ENCODE results near the gene RCAN3. TPM values are rescaled to one million over a fixed set of nuclear protein-coding genes. Genes with fewer than 3 reads are reported as not detected.

Gene RCAN3
- total and polyA plus RNA-seq, 10 of the 15 experiments (the other 5 are each of a cell fraction or from before 2014, with no cell fraction given) = 0.02 to 0.46 (median 0.06) TPM; not detected in 3

- no peak for ATAC-seq
- CTCF ChIA-PET = interaction anchor here (0.6 to 1.3 kb wide), 5 partner anchors 15 to 95 kb away, joined by 3 to 4 read pairs (median 3); partner anchors contain the start of gene NIPAL3
These were observed 16.1 kb upstream of the RCAN3 start for GRCh38 chr1:24486331-24487065.

More at GRCh38 chr1:24486331-24487065, 16.1 kb upstream of the RCAN3 start:
- Histone ChIP-seq H3K27me3 (replicated peaks in 1 of 2; ENCODE audit: control insufficient read depth in 2 of 2, insufficient read depth in 2 of 2, low read length in 1 of 2) (no peaks in the 10 kb centered on the region), H3K27ac (ENCODE audit: control insufficient read depth, insufficient read depth) (no peak overlapping the region), H3K4me2 (ENCODE audit: control insufficient read depth, insufficient read depth) (no peak overlapping the region), H3K36me3 (ENCODE audit: control insufficient read depth in 2 of 2, insufficient read depth in 2 of 2, low read length in 1 of 2) (no peaks in the 10 kb centered on the region), H3K9me3 (replicated peaks; ENCODE audit: control insufficient read depth, insufficient read depth, low read length) (peaks cover 5% of the 10 kb centered on the region; the same call in 2 of the 3 replicates), H2AFZ (ENCODE audit: control insufficient read depth, low read depth, low read length) (no peak overlapping the region), H3K4me3 (no peak overlapping the region), H3K4me1 (ENCODE audit: control insufficient read depth, insufficient read depth, low read length) (peaks cover 3% of the 10 kb centered on the region; the same call in 1 of the 2 replicates), H4K20me1 (ENCODE audit: control insufficient read depth, insufficient read depth) (no peaks in the 10 kb centered on the region), H3K9ac (ENCODE audit: control insufficient read depth, insufficient read depth, low read length) (no peak overlapping the region), H3K79me2 (ENCODE audit: control insufficient read depth, insufficient read depth, low read length) (no peaks in the 10 kb centered on the region)
- TF ChIP-seq WRNIP1 (IDR thresholded peaks at IDR 0.05; ENCODE audit: borderline replicate concordance, low read depth, low read length) (no peak), ZBTB40 (IDR thresholded peaks at IDR 0.05; ENCODE audit: borderline replicate concordance) (no peak), RAD21 (IDR thresholded peaks at IDR 0.05; ENCODE audit: insufficient read depth, low read depth, low read length) (no peak), ZSCAN29 (IDR thresholded peaks at IDR 0.05) (no peak), BACH1 (IDR thresholded peaks at IDR 0.05; ENCODE audit: borderline replicate concordance) (no peak)
- WGBS (ENCODE audit: insufficient coverage, insufficient replicate concordance, low lambda C conversion rate, missing lambda C conversion rate) = 79% methylated on average over 7 of the region's 7 CpGs
- ChIA-PET POLR2A (no interaction called here), SMC1A (ENCODE audit: uncharacterized antibody, unreplicated experiment) (interaction anchor here (0.5 kb wide), 1 partner anchor 503 kb away, joined by 3 read pairs; no protein-coding TSS in a partner anchor), RAD21 (ENCODE audit: unreplicated experiment) (interaction anchor here (0.6 kb wide), 1 partner anchor 1316 kb away, joined by 3 read pairs; no protein-coding TSS in a partner anchor)
- intact Hi-C loops (cut with micrococcal nuclease; ENCODE audit: unreplicated experiment) = no loop called here
- in situ Hi-C loops (cut with MboI) = no loop called here
- no peak for FAIRE-seq
- DNase-seq (ENCODE audit: low read depth, low spot score) = no peak
- no TSS peak for BruUV-seq (replicated peaks)

Measured in GM12878 (cell line).